Measurements from ENCODE around the gene ADGRL3. TPM values are rescaled to one million over a fixed set of nuclear protein-coding genes. Genes with fewer than 3 reads are reported as not detected.

The ADGRL3 gene
- total RNA-seq, 1 donor from 2014 or later, result 2.1 TPM

DNA sequence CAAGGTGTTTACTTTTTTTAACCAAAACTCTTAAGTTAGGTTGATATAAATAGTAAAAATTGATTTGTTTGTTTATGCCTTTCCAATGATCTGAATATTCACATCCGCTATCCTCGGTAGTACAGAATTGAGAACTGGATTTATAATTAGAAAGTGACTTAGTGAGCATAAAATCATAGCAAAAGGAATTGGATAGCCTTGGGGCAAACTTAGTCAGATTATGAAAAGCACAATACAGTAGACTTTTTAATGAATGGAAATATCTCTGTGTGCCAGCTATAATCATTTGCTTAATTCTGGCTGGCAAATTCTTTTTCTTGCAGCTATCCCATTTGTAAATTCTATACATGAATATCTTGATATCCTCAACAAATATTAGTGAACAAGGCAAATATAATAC is 713.5 kb downstream of the ADGRL3 start:
- DNase-seq (ENCODE audit: low read depth), result no peak
- no peak overlapping the region for H3K4me3 ChIP-seq (ENCODE audit: low read depth, low read length)
- TF ChIP-seq CTCF (IDR thresholded peaks at IDR 0.05; ENCODE audit: insufficient read depth, low read length, poor library complexity, severe bottlenecking), result no peak
- no peaks in the 10 kb centered on the region for H3K27me3 ChIP-seq (ENCODE audit: control insufficient read depth, insufficient read depth, low read length)
- H3K36me3 ChIP-seq (ENCODE audit: control insufficient read depth, insufficient read depth, low read length), result no peaks in the 10 kb centered on the region

GRCh38 chr4:61915501-61915900 is 715.4 kb downstream of the ADGRL3 start:
- Histone ChIP-seq H3K27me3 (ENCODE audit: control insufficient read depth, insufficient read depth, low read length) (no peaks in the 10 kb centered on the region), H3K36me3 (ENCODE audit: control insufficient read depth, insufficient read depth, low read length) (no peaks in the 10 kb centered on the region), H3K4me3 (ENCODE audit: low read depth, low read length) (no peak overlapping the region)
- no peak for TF ChIP-seq CTCF (IDR thresholded peaks at IDR 0.05; ENCODE audit: insufficient read depth, low read length, poor library complexity, severe bottlenecking)
- no peak for DNase-seq (ENCODE audit: low read depth)

GRCh38 chr4:61918507-61918906 is 718.4 kb downstream of the ADGRL3 start:
- no peak for DNase-seq (ENCODE audit: low read depth)
- H3K4me3 ChIP-seq (ENCODE audit: low read depth, low read length), result no peak overlapping the region
- H3K27me3 ChIP-seq (ENCODE audit: control insufficient read depth, insufficient read depth, low read length), result no peaks in the 10 kb centered on the region
- no peaks in the 10 kb centered on the region for H3K36me3 ChIP-seq (ENCODE audit: control insufficient read depth, insufficient read depth, low read length)
- no peak for TF ChIP-seq CTCF (IDR thresholded peaks at IDR 0.05; ENCODE audit: insufficient read depth, low read length, poor library complexity, severe bottlenecking)

- Histone ChIP-seq H3K36me3 (ENCODE audit: control insufficient read depth, insufficient read depth, low read length) (no peaks in the 10 kb centered on the region), H3K27me3 (ENCODE audit: control insufficient read depth, insufficient read depth, low read length) (no peaks in the 10 kb centered on the region), H3K4me3 (ENCODE audit: low read depth, low read length) (no peak overlapping the region)
- no peak for TF ChIP-seq CTCF (IDR thresholded peaks at IDR 0.05; ENCODE audit: insufficient read depth, low read length, poor library complexity, severe bottlenecking)
- no peak for DNase-seq (ENCODE audit: low read depth)
These were observed 718.9 kb downstream of the ADGRL3 start for GRCh38 chr4:61918987-61919386.

DNA sequence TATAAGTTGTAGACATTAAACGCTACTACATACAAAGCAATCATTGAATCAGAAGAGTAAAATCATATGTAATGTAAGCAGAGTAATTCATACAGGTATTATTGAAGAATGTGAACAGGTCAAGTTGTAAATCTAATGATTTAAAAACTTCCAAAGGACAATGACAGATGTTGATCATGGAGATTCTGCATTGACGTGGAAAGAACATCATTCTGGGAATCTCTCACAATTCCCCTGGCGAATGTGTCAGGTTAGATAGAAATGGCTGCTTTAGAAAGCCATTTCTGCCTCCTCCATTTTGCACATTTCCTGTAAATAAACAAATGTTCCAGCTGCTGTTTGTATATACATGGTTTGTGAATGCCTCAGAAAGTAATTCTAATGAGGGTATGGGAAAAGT is 719.4 kb downstream of the ADGRL3 start:
- no peak for DNase-seq (ENCODE audit: low read depth)
- Histone ChIP-seq H3K27me3 (ENCODE audit: control insufficient read depth, insufficient read depth, low read length) (no peaks in the 10 kb centered on the region), H3K36me3 (ENCODE audit: control insufficient read depth, insufficient read depth, low read length) (no peaks in the 10 kb centered on the region), H3K4me3 (ENCODE audit: low read depth, low read length) (no peak overlapping the region)
- TF ChIP-seq CTCF (IDR thresholded peaks at IDR 0.05; ENCODE audit: insufficient read depth, low read length, poor library complexity, severe bottlenecking), result no peak

DNA sequence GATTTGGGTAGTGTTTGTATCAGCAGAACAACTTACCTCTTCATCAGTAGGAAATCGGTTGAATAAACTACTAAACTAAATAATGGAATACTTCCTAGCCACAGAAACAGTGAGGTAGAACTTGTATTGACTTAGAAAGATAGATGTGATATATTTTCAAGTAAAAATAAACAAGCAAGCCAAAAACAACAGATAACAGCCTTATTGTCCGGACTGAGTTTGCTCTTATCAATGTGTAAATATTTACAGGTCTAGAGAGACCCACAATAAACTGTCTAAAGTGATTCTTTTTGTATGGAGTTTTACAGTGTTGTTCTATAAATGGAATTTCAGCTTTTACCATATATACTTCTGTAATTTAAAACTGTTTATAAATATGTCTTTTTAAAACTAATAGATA is 721.8 kb downstream of the ADGRL3 start:
- no peak for TF ChIP-seq CTCF (IDR thresholded peaks at IDR 0.05; ENCODE audit: insufficient read depth, low read length, poor library complexity, severe bottlenecking)
- Histone ChIP-seq H3K36me3 (ENCODE audit: control insufficient read depth, insufficient read depth, low read length) (no peaks in the 10 kb centered on the region), H3K27me3 (ENCODE audit: control insufficient read depth, insufficient read depth, low read length) (no peaks in the 10 kb centered on the region), H3K4me3 (ENCODE audit: low read depth, low read length) (no peak overlapping the region)
- DNase-seq (ENCODE audit: low read depth), result no peak
